ENCODE data around the gene UBQLN3.

The UBQLN3 gene

DNA sequence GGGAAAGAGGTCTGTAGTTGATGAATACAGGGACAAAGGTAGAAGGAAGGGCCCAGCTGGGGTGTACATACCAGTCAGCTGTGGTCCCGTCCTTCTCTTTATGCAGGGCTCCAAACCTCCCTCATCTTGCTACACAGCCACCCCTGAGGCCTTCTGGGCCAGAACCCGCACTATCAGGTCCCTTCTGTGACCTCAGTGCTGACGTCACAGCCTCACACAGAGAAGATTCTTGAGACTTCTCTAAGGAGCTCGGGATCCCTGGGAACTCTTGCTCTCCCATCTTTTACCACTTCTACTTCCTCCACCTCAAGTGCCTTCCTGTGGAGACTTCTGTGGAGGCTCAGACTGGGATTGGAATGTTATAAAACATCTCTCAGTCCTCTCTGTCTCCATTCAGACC, at the start of gene UBQLN3:
UBQLN3 (minus strand) TSS at position 155 of the 400 bp plus-strand sequence. CDS start 399 bp downstream, outside the sequence.
- no peak for DNase-seq (ENCODE audit: low spot score)

DNA sequence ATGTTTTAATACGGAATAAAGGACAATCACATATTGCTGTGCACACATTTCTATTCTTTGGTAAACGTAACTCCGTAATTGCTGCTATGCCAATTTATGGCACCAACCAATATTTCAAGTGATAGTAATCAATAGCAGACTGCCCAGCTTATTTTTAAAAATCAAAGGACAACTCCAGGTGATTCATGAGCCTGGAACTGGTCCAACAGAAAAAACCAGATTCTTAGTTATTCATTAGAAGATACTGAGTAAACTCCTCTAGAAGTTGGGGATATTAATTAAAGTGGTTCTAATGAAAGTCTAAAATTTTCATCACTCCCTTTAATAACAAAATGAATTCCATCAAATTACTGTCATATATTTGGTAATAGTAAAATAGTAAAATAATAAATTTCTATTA, 48.0 kb upstream of the UBQLN3 start:
- no peak for DNase-seq (ENCODE audit: low spot score)

DNA sequence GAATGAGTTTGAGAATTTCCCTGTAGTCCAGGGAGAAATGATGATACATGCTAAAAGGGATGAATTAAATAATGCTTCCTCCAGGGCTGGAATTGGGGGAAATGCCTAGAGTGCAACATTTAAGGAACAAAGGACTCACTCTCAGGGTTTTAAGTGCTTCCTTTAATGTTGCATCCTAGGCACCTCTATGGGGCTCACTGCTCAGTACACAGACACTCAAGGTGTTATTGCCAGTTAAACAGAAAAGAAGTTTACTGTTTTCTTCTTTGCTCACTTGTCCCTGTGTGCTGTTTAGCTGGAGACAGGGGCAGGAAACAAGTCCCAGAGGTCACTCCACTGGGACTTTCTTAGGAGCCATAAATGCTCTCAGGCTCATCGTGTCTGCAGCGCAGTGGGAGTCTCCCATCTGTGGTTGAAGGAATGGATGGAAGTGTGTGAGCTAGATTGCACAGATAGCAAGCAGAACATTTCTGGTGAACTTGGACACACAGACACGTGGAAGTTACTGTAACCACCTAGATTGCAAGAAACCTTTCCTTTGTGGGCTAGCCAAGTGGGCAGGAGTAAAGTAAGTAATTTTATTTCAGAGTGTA, 46.9 kb upstream of the UBQLN3 start:
- no peak for DNase-seq (ENCODE audit: low spot score)

DNA sequence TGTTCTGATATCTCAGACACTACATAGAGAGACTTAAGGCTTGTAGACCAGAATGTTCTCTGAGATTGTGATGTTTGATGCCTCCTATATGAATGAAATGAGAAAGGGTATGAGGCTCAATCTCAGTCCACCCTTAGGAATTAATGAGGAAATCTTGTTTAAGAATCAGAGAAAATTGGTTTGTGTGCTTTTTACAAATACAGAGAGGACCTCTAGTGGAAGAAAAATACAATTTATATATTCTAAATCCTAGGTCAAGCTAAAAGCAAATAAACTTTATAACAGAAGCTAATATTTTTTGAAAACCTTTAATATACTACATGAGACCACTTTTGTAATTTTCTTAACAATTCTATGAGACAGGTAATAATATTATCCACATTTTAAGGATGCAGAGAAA, 43.6 kb upstream of the UBQLN3 start:
- DNase-seq (ENCODE audit: low spot score): no peak

DNA sequence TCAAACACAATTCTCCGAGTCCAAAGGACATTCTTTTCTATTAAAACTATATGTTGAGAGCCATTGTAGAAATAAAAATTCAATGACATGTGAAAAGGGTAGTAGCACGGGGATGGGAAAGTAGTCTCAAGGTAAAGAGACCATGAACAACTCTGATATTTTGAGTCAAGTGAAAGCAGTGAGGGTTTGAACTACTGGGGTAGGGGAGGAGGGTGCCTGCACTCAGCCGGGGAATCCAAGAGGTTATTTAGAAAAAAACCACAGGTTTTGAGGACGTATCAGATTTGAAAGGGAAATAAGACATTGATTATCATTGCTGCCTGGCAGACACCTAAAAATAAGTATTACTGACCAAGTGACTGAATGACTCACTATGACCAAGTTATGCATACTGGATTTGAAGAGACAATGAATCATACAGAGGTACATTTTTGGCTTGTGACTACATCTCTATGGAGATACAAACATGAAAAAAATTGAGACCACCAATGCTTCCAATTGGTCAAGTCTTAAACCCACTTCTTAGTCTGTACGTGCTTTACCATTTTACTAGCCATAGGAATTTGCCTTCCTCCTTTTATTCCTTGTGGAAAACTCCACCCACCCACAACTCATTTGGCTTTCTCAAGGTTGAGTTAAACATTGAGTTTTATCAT, 40.8 kb upstream of the UBQLN3 start:
- DNase-seq (ENCODE audit: low spot score): no peak

DNA sequence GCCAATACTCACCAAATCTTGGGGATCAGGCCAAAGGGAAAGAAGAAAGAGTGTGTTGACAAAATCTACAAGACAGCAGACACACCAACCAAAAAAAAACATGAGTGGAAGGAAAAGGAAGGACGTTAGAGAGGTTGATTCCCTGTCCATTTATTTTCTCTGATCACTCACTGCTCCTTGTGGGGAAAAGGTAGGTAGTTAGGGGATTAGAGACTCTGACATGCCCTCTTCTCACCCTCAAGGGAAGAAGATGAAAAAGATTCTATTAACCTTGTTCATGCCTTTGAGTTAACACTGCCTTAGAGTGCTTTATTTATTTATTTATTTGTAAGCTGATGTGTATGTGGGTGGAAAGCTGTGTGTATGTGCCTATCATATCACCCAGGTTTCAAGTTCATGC, 38.7 kb upstream of the UBQLN3 start, which contains the start of gene OR52H1:
OR52H1 (minus strand) TSS at position 101 of the 400 bp plus-strand sequence. CDS start 3,035 bp downstream, outside the sequence.
- no peak for DNase-seq (ENCODE audit: low spot score)

DNA sequence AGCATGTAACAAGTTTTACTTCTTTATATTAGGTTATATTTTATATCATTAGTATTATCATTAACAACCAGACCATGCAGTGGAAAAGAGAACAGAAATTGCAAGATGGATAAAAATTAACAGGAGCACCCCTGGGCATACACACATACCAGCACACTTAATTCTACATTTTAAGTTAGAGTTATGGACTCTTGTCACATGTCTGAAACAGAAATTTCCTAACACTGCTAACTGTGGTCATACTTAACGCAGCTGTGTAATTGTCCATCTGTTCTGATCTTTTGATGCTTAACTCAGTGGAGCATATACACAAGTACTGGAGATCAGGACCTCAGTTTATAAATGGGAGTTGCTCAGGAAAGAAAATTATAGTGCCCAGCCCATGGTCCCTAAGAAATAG, 38.2 kb upstream of the UBQLN3 start:
- no peak for DNase-seq (ENCODE audit: low spot score)

DNA sequence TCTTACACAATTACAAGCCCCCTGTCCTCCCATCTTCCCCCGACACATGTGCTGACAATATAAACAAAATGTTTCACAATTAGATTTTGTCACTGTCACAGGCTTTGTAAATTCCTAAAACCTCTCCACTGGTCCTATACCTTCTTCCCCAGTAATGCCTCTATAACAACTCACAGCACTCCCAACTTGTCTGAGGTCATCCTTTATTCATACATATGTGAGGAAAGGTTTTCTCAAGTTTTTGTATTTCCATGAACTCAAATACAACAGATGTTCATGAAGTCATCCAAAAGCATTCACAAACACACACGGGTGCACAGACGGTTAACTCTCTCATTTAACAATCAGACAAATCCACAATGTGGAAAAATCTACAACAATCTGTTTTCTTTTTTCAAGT, 36.7 kb upstream of the UBQLN3 start:
- no peak for DNase-seq (ENCODE audit: low spot score)

DNA sequence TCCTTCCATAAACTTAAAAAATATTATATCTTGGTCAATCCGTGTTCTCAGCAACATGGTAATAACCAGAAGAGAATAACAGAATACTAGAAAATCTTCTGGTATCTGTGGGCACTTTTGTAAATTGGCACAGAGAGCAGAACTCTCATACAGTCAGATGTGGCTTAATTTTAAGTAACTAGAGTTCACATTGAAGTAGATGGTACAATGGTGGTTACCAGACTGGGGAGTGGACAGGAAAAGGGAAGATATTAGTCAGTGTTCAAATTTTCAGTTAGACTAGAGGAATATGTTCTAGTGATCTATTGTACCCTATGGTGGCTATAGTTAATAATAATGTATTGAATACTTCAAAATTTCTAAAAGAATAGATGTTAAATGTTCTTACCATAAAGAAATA, 31.7 kb upstream of the UBQLN3 start:
- DNase-seq (ENCODE audit: low spot score): no peak

DNA sequence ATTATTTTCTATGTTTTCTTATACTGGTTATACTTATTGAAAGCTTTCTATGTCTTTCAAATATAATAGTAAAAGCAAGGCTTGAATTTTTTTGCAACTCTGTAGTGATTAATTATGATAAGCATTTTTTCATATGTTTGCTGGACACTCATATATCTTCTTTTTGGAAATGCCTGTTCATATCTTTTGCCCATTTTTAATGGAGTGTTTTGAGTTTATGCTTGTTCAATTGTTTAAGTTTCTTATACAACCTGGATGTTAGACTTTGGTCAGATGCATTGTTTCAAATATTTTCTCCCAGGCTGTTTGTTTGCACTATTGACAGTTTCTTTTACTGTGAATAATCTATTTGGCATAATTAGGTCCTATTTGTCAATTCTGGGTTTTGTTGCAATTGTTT, 26.7 kb upstream of the UBQLN3 start:
- DNase-seq (ENCODE audit: low spot score): no peak

DNA sequence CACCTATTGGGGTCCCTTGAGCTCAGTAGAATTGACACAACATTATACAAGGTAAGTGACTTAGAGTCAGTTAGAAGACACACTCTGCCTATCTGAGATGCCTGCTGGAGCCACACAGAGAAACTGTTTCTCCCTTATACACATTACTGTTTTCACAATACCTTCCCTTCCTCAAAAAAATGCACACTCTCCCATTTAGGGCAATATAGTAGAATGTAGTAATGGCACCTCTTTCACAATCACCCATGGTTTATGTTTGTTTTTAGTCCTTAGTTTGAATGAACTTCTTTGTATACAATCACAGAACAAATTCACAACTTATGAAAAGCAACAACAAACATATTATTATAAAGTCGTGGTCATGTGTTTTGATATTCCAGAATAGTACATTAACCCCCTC, 24.3 kb upstream of the UBQLN3 start:
- DNase-seq (ENCODE audit: low spot score): no peak

DNA sequence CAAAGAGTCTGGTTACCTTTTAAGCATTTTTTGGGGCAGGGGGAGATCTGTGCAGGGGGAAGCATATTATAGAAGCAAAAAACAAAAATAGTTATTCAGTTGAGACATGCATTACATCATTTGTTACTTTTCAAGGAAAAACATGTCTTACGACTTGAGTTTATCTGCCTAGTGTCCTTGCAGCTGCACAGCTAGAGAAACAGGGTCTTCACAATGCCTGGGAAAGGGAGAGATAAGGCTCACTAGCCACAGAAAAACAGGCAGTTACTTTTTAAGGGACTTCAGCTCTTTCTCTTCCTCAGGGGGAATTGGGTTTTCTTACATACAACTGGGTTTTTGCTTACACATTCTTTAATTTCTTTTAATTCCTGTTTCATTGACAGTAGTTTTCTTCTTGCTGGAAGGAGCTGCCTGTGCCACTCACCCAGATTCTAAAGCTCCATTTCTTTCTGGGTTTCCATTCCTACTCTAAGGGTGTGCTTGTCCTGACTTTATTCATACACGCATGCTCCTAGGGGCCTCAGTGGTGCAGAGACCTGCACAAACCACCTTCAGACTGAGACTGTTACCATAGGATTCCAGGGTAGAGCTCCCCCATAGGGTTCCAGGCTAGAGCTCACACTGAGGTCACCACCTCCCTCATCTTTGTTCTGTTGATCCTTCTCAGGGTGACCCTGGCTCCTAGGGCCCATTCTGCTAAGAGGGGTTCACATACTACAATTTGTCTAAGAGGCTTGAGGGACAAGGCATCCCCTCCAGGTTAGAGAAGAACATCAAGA, 21.5 kb upstream of the UBQLN3 start:
- no peak for DNase-seq (ENCODE audit: low spot score)

DNA sequence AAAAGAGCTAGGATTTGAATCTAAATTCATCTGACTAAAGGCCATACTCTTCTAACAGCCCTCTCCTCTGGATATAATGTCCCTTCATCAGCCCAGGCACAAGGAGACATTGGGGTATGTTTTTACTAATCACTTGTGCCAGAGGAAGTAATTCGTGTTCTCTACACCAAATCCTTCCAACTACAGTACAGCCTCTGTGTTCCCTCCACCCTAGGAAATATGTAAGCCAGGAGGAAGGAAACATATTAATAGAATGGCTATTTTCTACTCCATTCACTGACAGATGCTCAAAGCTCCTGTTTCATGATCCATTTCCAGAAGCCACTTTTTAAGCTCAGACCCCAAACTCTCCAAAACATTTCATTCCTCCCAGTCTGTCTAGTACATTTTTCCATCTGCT, 18.7 kb upstream of the UBQLN3 start:
- no peak for DNase-seq (ENCODE audit: low spot score)

DNA sequence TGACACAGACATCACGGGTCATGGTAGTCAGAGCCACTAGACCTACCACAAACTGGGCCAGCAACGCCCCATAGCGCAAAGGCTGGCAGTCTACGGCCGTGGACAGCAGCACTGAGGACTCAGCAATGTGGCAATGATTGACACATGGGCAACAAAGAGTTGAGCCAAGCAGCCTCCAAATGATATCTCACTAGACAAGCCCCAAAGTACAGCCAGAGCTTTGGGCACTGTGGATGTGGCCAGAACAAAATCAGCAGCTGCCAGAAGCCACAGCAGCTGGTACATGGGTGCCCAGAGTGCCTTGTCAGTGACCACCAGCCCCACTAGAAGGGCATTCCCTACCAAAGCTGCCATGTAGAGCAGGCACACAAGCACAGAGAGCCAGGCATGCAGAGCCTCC, 18.0 kb upstream of the UBQLN3 start:
- DNase-seq (ENCODE audit: low spot score): no peak

DNA sequence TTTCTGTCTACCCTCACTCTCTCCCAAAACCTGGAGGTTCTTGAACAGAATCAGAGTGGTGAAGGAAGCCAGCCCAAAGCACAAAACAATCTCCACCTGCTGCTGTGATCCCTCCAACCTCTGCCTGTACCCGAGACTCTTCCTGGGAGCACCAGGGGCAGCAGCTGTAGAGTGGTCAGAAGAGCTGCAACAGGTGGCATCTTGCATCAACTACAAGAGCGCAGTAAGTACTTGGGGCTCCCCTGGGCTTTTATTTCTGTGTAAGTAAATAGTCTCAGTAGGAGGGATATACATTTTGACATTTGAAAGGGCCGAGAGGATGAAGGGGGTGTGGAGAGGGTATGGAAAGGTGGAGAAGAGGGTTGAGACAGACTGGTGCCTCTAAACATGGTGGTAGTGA, 15.0 kb upstream of the UBQLN3 start:
- DNase-seq (ENCODE audit: low spot score): no peak

DNA sequence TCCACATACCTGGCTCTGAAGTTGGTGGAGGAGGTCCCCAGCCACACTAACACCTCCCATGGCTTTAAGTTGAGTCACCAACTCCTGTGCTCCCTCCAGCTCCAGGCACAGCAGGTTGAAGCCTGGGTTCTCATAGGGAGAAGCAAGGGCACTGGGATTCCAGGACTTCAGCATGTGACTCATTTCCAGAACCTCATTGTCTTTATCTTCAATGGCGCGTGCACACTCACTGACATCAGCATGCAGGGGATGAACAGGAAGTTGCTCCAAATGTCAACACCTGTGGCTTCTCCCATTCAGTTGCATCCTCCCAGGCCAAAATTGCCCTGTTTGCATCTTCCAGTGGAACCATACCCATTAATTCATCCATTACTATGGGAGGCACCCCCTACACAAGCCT, 12.6 kb upstream of the UBQLN3 start:
- DNase-seq (ENCODE audit: low spot score): no peak

DNA sequence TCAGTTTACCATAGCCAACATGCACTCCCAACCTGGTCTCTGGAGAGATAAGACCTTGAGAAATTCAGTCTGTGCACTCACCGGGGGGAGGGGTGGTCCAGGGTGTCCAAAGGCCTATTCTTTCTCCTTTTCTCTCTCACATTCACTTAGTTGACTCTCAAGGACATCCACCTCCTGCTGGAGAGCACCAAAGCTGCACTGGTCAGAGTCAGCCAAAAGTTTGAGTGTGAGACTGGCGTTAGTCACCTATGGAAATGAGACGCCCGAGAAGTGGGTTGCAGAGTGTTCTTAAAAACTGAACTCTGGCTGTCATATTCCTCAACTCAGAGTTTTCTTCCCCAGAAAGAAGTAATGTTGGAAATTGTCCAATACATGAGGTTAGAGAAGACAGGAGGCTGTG, 11.8 kb upstream of the UBQLN3 start:
- no peak for DNase-seq (ENCODE audit: low spot score)

DNA sequence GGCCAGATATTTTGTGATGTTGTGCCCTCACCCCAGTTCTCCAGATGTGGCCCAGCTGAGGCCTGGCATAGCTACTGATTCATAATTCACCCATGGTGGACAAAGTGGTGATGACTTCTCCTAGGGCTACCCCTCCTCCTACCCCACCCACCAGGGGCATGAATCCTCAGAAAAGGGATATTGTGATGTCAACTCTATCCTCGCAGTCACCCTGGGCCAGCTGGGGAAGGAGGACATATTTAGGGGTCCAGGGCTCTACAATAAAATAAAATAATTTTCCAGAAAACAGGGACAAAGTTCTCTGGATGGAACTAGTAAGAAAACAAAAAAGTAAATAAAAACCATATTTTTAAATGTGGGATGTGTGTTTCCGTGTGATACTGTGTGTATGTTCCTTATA, 6.8 kb upstream of the UBQLN3 start, which contains the start of gene UBQLNL:
UBQLNL (minus strand) TSS at position 101 of the 400 bp plus-strand sequence. CDS start 258 bp downstream, outside the sequence.
- no peak for DNase-seq (ENCODE audit: low spot score)

DNA sequence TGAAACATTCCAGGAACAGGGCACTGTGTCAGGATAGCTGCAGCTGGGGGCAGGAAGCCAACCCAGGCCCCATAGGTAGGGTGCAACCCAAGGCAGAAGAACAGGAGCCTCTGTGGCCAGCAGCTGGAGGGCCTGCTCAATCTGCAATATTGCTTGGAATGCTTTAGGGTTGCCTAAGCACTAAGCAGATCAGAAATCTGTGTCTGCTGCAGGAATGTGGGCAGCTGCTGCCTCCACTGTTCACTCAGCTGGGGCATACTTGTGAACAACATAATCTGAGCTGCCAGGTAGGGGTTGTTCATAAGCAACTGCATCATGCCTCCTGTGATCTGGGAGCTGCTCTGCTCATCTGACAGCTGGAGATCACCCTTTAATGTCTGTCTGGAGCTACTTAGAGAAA, 5.1 kb upstream of the UBQLN3 start:
- no peak for DNase-seq (ENCODE audit: low spot score)

DNA sequence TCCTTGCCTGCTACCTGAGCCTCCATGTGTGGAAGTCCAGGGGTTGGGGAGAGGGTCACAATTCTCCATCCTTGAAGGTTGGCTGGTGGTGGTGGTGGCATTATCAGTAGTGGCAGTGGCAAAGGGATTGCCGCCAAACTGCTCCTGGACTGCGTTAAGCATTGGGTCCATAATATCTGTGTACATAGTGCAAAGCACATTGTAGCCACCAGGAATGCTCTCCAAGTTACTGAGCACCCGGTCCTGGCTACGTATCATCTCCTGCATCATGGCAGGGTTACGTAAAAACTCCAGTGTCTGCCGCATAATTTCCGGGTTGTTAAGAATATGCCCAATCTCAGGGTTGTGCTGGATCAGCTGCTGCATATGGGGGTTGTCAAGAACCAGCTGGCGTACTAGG, 1.2 kb downstream of the UBQLN3 start:
- no peak for DNase-seq (ENCODE audit: low spot score)

DNA sequence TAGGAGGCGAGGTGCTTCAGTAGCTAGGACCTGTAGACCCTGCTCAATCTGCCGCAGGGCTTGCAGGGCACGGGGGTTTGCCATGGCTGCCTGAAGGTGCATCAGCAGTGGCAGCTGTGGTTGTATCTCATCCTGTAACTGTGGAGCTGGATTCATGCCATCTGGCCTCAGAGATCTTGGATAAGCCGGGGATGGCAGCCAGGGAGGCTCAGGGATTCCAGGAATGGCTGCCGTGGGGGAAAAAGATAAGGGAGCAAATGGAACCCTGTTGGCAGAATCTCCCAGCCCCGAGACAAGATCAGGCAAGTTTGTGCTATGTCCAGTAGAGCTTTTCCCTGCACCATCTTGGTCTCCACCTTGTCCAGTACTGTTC, 1.8 kb downstream of the UBQLN3 start:
- no peak for DNase-seq (ENCODE audit: low spot score)

DNA sequence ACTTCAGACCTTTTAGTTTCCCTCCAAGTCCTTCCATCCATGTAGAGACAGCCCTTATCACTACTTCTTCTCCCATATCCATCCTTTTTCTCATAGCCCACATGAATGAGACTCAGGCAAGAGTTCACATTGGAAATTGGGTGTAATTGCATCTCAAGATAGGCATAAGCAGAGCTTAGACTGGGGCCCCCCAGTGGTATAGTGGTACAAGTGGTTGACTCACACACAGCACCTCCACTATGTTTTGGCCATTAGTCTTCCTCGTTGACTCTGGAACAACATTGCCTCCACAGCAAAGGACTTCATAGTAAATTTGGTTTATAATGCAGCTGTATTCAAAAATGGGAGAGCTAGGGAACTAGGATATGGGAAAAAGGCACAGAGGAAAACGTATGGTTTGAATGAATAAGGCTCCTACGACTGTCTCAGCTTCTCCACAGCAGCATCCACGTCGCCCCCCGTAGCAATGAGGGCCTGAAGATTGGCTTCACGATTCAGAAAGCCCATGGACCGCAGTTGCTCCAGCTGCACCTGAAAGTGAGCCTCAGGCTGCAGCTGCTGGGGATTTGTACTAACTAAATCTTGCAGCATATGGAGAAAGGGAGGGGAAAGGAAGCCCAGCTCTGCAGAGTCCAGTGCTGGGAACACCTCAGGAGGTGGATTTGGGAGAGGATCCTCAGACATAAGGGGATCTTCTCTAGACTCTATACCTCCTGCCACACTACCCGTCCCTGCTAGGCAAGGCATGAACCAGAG, 2.4 kb downstream of the UBQLN3 start:
- no peak for DNase-seq (ENCODE audit: low spot score)

Data from CD4-positive, alpha-beta T cell treated with Interleukin-2 at 100 ng/mL for 4 hours (primary cell).